ENCODE measurements around the gene PLEKHJ1.

PLEKHJ1 gene

GRCh38 chr19:2189880-2190279 is 46.2 kb downstream of the PLEKHJ1 start:
- Histone ChIP-seq H3K9me3 (ENCODE audit: control insufficient read depth, insufficient read depth, low read length) (no peaks in the 10 kb centered on the region), H3K9ac (ENCODE audit: low read depth, low read length) (no peak overlapping the region), H3K4me1 (ENCODE audit: insufficient read depth, low read length) (peaks cover 5% of the 10 kb centered on the region; the same call in 1 of the 2 replicates), H3K36me3 (ENCODE audit: insufficient read depth, low read length) (peaks cover 10% of the 10 kb centered on the region)

- no peak overlapping the region for H3K9ac ChIP-seq (ENCODE audit: low read depth, low read length)
- H3K4me1 ChIP-seq (ENCODE audit: insufficient read depth, low read length), result peaks cover 5% of the 10 kb centered on the region; the same call in 1 of the 2 replicates
- H3K9me3 ChIP-seq (ENCODE audit: control insufficient read depth, insufficient read depth, low read length), result no peaks in the 10 kb centered on the region
- peaks cover 10% of the 10 kb centered on the region for H3K36me3 ChIP-seq (ENCODE audit: insufficient read depth, low read length)
Measured at GRCh38 chr19:2188708-2189385, 47.3 kb downstream of the PLEKHJ1 start.

DNA sequence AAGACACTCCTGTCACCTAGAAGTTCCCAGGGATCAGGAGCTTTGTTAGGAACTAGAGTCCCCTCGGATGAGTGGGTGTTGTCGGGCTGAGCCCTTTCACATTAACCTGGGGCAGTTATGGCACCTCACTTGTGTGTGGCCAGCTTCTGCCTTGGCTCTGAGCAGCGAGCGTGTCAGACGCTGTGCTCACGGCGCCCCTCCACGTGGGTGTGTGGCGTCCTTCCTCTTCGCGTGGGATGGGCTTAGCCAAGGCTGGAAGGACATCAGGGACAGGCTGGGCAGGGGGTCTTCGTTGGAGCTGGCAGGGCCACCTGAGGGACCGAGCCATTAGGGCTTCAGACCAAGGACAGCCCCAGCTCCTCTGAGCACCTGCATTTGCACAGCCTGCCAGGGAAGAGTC is 49.0 kb downstream of the PLEKHJ1 start:
- Histone ChIP-seq H3K9ac (ENCODE audit: low read depth, low read length) (no peak overlapping the region), H3K9me3 (ENCODE audit: control insufficient read depth, insufficient read depth, low read length) (no peaks in the 10 kb centered on the region), H3K36me3 (ENCODE audit: insufficient read depth, low read length) (peaks cover 6% of the 10 kb centered on the region; the same call in 1 of the 2 replicates), H3K4me1 (ENCODE audit: insufficient read depth, low read length) (peaks cover 5% of the 10 kb centered on the region; the same call in 1 of the 2 replicates)

- Histone ChIP-seq H3K9me3 (ENCODE audit: control insufficient read depth, insufficient read depth, low read length) (no peaks in the 10 kb centered on the region), H3K4me1 (ENCODE audit: insufficient read depth, low read length) (peaks cover 5% of the 10 kb centered on the region; the same call in 1 of the 2 replicates), H3K9ac (ENCODE audit: low read depth, low read length) (no peak overlapping the region), H3K36me3 (ENCODE audit: insufficient read depth, low read length) (peaks cover 3% of the 10 kb centered on the region; the same call in 1 of the 2 replicates)
Measured at GRCh38 chr19:2186071-2186846, 49.9 kb downstream of the PLEKHJ1 start.

GRCh38 chr19:2185734-2186070 is 50.4 kb downstream of the PLEKHJ1 start:
- peaks cover 5% of the 10 kb centered on the region; the same call in 1 of the 2 replicates for H3K4me1 ChIP-seq (ENCODE audit: insufficient read depth, low read length)
- peaks cover 3% of the 10 kb centered on the region; the same call in 1 of the 2 replicates for H3K36me3 ChIP-seq (ENCODE audit: insufficient read depth, low read length)
- H3K9me3 ChIP-seq (ENCODE audit: control insufficient read depth, insufficient read depth, low read length), result no peaks in the 10 kb centered on the region
- no peak overlapping the region for H3K9ac ChIP-seq (ENCODE audit: low read depth, low read length)

- Histone ChIP-seq H3K4me1 (ENCODE audit: insufficient read depth, low read length) (peaks cover 5% of the 10 kb centered on the region; the same call in 1 of the 2 replicates), H3K9me3 (ENCODE audit: control insufficient read depth, insufficient read depth, low read length) (no peaks in the 10 kb centered on the region), H3K9ac (ENCODE audit: low read depth, low read length) (no peak overlapping the region), H3K36me3 (ENCODE audit: insufficient read depth, low read length) (peaks cover 3% of the 10 kb centered on the region; the same call in 1 of the 2 replicates)
Measured at GRCh38 chr19:2184422-2184975, 51.6 kb downstream of the PLEKHJ1 start.
